HG02970 (cell line): Measurements from ENCODE around the gene GRPEL2.

ENCODE experiments used
- ATAC-seq: cut with Tn5 transposase; IDR thresholded peaks from one replicate; pipeline ENCODE4 v1.9.1; 2021; ENCODE audit warnings: mild to moderate bottlenecking, moderate library complexity, moderate number of reproducible peaks; ENCODE audit not compliant: unreplicated experiment, low FRiP score

Gene GRPEL2

GRCh38 chr5:149374303-149374702 lies 29.0 kb downstream of the GRPEL2 start:
- ATAC-seq: no peak

GRCh38 chr5:149374801-149375200 lies 29.5 kb downstream of the GRPEL2 start:
- ATAC-seq: no peak

GRCh38 chr5:149375434-149375833 lies 30.1 kb downstream of the GRPEL2 start:
- ATAC-seq: no peak

- ATAC-seq: no peak
Measured at GRCh38 chr5:149376104-149376503, 30.8 kb downstream of the GRPEL2 start.

- ATAC-seq: no peak
Measured at GRCh38 chr5:149376711-149377447, 31.6 kb downstream of the GRPEL2 start.

- no peak for ATAC-seq
Measured at GRCh38 chr5:149378241-149378820, 33.0 kb downstream of the GRPEL2 start.

GRCh38 chr5:149379177-149379761 lies 34.0 kb downstream of the GRPEL2 start, which contains the start of gene IL17B:
IL17B (minus strand) TSS chr5:149379292; CDS start chr5:149379225, 67 bp downstream.
- no peak for ATAC-seq

- no peak for ATAC-seq
Measured at GRCh38 chr5:149379818-149380374, 34.6 kb downstream of the GRPEL2 start.

DNA sequence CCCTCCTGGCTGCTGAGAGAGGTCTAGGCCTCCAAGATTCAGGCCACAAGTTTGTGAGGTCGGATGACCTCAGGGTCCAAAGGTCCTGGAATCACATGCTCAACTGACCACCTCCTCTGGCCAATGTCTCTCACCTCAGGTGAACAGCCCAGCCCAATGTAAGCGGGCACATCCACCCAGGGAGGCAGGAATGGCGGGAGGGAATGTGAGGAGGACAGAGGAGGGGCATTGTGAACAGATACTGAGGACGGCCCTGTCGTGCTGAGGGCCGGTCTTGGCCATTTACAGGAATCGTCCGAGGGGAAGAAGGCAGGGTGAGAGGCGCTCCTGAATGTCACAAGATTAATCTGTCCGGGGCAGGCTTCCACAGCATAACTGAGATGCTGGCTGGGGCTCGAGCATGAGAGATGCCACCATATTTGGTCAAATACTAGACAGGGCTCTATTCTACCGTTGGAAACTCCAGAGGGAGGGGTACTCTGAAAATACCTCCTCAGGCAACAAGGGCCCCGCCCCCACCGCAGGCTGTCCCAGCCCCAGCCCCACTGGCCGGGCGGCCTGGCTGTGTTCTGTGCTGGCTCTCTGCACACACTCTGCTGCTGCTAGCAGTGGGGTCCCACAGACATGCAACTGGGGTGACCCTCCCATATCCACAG lies 35.3 kb downstream of the GRPEL2 start:
- no peak for ATAC-seq

DNA sequence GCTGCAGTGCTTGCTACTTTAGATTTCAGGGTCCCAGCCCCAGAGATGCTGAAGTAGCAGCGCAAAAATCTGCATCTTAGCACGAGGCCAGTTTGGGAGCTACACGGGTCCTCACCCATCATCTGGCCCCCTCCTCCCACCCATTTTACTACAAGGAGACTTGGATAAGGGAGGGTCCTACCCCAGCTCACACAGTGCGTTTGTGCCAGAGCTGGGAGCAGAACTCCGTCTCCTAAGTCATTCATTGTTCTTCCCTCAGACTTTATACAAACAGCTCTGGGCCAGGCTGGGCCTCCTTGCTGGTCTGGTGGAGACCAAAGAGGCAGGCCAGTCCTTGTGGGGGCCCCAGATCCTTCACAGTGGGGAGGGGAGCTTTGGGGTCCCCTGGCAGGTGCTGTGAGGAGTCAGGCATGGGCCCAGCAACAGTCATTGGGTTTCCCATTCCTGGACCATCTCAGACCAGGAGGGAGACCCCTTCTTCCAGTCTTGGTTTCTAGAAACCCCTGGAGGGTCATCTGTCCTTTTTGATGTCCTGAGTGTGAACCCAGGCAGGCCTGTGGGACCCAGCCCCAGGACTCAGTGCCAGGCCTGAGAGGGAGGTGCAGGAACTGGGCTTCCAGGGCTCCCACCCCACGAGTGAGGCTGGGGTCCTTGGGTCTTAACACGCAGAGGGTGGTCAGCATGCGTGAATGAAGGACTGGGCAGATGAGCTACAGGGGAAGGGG lies 36.1 kb downstream of the GRPEL2 start:
- ATAC-seq: no peak

DNA sequence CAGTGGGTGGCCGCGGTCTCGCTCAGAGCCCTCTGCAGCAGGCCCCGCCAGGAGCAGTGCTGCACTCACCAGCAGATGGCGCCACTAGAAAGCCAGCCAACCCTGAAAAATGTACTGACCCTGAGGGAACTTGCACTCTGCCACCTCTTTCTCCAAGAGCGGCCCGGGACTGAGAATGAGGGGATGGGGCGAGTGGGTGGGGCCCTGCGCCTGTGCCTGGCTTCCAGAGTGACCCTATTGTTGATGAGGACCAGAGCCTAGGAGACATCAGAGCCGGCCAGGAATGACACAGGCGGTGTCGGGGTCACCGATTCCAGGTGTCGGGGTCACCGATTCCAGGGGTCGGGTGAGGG lies 36.7 kb downstream of the GRPEL2 start:
- no peak for ATAC-seq

DNA sequence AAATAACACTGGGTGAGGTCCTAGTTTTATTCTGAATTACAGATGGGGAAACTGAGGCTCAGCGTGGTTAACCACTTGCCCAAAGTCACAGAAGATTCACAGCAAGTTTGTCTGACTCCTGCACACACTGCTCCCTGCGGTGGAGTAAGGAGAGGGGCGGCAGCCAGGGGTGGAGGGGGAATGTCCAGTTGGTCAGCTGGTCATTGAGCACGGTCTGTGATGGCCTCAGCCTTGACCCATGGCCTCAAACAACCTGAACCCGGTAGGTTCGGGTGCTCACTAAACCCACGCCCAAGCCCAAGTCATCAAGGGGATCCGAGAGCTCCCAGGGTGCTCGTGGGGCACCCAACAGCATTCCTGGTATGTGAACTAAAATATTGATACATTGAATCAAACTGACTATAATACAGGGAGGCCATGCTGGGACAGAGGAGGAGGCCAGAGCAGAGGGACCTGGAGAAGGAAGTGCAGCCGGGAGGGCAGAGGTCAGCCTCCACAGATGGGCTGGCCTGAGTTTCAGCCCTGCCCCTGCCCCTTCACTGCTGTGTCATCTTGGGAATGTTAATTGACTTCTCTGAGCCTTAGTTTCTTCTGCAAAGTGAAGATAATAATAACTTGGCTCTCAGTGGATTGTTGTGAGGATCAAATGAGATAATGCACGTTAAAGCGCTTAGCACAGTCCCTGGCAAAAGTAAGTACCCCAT lies 37.4 kb downstream of the GRPEL2 start:
- ATAC-seq: no peak

DNA sequence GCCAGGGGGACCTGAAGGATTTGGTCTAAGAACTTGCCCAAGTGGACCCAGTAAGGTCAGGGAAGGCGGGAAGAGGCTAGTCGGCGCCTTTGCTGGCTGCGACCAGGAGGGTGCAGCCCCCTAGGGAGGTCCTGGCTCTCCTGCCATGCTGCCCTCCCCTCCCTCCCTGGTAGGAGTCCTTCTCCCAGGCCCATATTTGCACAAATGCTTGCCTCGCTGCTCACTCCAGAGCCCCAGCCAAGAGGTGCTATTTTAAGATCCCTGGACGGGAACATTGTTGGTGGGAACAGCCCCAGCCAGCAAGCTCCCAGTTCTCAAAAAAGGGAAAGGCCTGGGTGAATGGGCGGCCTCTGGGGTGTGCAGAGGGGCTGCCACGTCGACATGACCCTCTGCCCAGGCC lies 38.1 kb downstream of the GRPEL2 start:
- no peak for ATAC-seq

DNA sequence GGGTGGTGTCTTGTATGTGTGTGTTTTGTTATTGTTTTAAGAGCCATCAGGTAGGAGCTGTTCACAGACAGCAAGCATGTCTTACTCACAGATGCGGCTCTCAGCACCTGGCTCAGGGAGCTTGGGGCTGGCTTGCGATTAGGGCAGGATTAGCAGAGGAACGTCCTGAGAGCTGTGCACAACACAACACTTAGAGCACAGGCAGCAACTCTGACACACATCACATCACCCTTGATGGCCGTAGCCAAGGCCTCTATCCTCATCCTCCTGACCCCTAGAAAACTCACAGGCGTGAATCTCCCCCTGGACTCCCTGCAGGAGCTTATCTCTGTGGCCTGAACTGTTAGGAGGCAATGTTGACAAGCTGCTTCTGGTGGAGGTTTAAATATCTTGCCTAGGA lies 40.9 kb downstream of the GRPEL2 start:
- ATAC-seq: no peak

DNA sequence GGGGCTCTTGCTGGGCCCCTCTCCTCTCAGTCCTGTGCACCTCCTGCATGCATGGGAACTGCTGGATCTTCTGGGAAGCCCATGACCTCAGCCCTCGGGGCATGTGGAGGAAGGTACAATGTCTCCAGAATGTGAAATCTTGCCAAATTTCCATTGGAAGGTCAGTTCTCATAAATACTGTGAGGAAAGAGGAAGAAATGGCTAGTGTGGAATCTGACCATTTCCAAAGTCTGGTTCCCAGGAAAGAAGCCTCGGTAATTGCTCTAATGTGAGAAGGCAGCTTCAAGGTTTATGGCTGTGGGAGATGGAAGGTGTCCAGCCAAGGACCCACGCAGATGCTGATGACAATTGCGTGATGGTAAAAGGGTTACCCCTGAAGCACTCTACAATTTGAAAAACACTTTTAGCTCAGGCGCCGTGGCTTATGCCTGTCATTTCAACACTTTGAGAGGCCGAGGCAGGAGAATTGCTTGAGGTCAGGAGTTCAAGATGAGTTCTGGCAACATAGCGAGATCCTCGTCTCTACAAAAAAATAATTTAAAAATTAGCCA lies 41.9 kb downstream of the GRPEL2 start:
- ATAC-seq: no peak

GRCh38 chr5:149387982-149388381 lies 42.7 kb downstream of the GRPEL2 start:
- no peak for ATAC-seq

- no peak for ATAC-seq
Measured at GRCh38 chr5:149388498-149389190, 43.3 kb downstream of the GRPEL2 start.

DNA sequence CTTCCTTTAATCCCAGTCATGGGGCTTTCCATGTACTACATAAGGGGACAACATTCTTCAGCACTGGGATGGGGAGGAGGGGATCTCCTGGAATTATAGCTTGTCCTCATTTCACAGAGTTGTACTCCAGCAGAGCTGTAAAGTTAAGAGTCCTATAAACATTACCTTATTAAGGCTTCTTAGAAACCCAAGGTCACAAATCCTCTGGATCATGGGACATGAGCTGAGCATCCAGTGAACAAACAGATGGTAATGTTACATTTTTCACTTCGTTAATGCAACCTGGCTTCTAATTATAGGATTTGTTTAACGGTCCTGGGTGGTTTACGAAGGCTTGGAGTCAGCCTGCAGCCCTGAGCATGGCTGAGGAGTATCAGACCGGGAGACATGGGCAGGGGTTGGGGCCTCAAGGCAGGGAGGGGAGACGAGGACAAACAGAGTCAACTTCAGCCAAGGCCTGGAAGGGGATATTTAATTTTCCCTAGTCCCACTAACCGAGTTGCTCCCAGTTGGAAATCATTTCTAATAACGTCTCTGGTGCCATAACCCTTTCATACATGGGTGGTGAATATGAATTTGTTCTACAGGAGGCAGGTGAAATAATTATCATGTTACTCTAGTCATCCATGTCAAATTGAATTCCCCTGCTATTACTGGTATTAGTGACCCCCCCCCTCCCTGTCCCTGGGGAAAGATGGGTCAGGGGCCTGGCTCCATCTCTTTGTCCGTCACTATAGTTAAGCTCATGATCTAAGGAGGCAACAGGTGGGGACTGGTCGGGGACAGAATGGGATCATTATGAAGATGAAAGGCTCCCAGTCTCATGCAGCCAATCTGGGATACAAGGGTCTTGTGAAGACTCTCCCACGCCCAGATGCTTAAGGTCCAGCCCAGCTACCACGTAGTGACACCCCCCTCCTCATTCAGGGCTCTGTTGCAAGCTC lies 44.5 kb downstream of the GRPEL2 start:
- ATAC-seq: no peak
